KMS-11 (cell line): ENCODE data around the gene LAMA2.

Experiments used
- H2AFZ ChIP-seq: fragments of 200-600 bp; sonication (generic); 2 replicates; pipeline ENCODE4 v1.6.1; 2016; ENCODE audit warnings: antibody characterized with exemption, mixed run types, low read depth
- H3K27ac ChIP-seq: fragments of 200-600 bp; sonication (generic); 2 replicates; pipeline ENCODE4 v1.6.1; 2016; ENCODE audit warnings: mild to moderate bottlenecking, mixed run types
- H3K27me3 ChIP-seq: fragments of 200-600 bp; sonication (generic); 2 replicates; pipeline ENCODE4 v1.6.1; 2017; ENCODE audit warnings: mild to moderate bottlenecking, low read depth, mixed run types, moderate library complexity; ENCODE audit not compliant: insufficient read depth
- H3K36me3 ChIP-seq: fragments of 200-600 bp; sonication (generic); 2 replicates; pipeline ENCODE4 v1.6.1; 2017; ENCODE audit warnings: mild to moderate bottlenecking, mixed run types; ENCODE audit not compliant: insufficient read depth
- H3K4me1 ChIP-seq: fragments of 200-600 bp; sonication (generic); 2 replicates; pipeline ENCODE4 v1.6.1; 2016; ENCODE audit warnings: mild to moderate bottlenecking, low read depth, mixed run types; ENCODE audit not compliant: poor library complexity, severe bottlenecking
- H3K4me2 ChIP-seq: fragments of 200-600 bp; sonication (generic); 2 replicates; pipeline ENCODE4 v1.7.0; 2016; ENCODE audit warnings: mild to moderate bottlenecking, mixed run types
- H3K4me3 ChIP-seq: fragments of 200-600 bp; sonication (generic); IDR thresholded peaks from 2 replicates; pipeline ENCODE4 v1.6.1; 2017; ENCODE audit warnings: low read depth, low read length, mixed read lengths; ENCODE audit not compliant: insufficient read depth
- H3K79me2 ChIP-seq: fragments of 200-600 bp; sonication (generic); 2 replicates; pipeline ENCODE4 v1.6.1; 2016; ENCODE audit warnings: low read depth, mixed run types; ENCODE audit not compliant: insufficient read depth
- H3K9ac ChIP-seq: fragments of 200-600 bp; sonication (generic); 2 replicates; pipeline ENCODE4 v1.6.1; 2016; ENCODE audit warnings: mild to moderate bottlenecking, mixed run types
- H4K20me1 ChIP-seq: fragments of 200-600 bp; sonication (generic); 2 replicates; pipeline ENCODE4 v1.6.1; 2016; ENCODE audit warnings: mild to moderate bottlenecking, mixed run types; ENCODE audit not compliant: insufficient read depth
- TF ChIP-seq, protein P1 (sequence below): fragments of 200-600 bp; sonication (generic); conservative IDR thresholded peaks from 2 replicates; pipeline ENCODE4 v1.6.1; 2017; ENCODE audit warnings: low read depth, mild to moderate bottlenecking, antibody characterized with exemption, low read length, moderate library complexity, mixed read lengths

The LAMA2 gene

DNA sequence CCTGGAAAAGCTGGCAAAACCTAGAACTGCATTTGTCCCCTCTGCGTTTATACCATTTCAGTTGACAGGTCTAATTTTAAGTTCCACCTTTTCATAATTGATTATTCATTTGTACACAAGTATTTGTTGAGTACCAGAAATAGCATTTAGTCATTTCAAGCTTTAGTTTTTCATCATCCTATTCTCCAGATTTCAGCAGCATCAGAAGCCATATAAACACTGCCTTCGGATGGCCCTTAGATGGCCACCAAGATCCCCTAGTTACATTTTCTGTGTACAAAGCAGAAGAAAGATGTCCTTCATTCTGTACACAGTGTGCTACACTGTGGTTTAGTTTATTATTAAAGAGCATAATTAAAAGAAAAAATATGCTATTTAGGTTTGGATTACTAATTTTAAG lies 131.4 kb downstream of the LAMA2 start:
- Histone ChIP-seq H3K4me2 (no peak overlapping the region), H4K20me1 (no peaks in the 10 kb centered on the region), H3K9ac (no peak overlapping the region), H3K4me1 (no peaks in the 10 kb centered on the region), H3K79me2 (no peaks in the 10 kb centered on the region), H3K27ac (no peak overlapping the region), H2AFZ (no peak overlapping the region), H3K36me3 (no peaks in the 10 kb centered on the region), H3K4me3 (no peak overlapping the region), H3K27me3 (no peaks in the 10 kb centered on the region)
- TF ChIP-seq, protein P1, sequence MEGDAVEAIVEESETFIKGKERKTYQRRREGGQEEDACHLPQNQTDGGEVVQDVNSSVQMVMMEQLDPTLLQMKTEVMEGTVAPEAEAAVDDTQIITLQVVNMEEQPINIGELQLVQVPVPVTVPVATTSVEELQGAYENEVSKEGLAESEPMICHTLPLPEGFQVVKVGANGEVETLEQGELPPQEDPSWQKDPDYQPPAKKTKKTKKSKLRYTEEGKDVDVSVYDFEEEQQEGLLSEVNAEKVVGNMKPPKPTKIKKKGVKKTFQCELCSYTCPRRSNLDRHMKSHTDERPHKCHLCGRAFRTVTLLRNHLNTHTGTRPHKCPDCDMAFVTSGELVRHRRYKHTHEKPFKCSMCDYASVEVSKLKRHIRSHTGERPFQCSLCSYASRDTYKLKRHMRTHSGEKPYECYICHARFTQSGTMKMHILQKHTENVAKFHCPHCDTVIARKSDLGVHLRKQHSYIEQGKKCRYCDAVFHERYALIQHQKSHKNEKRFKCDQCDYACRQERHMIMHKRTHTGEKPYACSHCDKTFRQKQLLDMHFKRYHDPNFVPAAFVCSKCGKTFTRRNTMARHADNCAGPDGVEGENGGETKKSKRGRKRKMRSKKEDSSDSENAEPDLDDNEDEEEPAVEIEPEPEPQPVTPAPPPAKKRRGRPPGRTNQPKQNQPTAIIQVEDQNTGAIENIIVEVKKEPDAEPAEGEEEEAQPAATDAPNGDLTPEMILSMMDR = no peak

DNA sequence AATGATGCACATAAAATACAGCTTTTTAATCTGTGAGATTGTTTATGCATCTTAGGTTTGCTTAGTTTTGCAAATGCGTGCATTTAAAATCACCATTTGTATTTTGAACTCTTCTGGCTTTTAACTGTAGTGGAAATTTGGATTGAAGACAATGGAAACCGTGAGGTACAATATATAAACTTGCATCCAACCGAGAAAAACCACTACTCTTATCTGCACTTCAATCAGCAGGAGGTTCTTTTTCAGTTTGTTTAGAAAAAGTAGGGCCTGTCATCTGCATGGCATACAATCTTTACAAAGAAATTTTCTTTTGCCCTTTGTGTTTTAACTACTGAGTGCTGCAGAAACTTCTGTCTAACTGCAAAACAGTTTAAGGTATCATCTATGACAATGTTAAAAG lies 132.8 kb downstream of the LAMA2 start:
- no peaks in the 10 kb centered on the region for H3K27me3 ChIP-seq
- TF ChIP-seq, protein P1 = no peak

DNA sequence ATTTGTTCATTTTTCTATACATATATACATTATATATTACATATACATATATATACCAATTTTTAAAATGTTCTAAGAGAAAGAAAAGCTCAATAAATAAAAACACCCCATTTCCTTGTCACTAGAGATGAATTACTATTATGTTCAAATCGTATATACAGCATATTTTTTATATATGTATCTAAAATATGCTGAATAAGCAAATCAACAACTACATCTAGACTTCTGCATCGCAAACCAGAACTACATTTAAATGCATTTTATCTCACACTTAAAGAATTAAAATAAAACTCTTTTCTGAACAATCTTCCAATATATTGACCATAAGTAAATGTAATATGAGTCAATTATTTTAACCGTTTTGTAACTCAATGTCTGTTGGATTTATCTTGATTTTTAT lies 133.9 kb downstream of the LAMA2 start:
- H3K27ac ChIP-seq = no peak overlapping the region
- no peaks in the 10 kb centered on the region for H3K79me2 ChIP-seq
- H2AFZ ChIP-seq = no peak overlapping the region
- no peak overlapping the region for H3K4me3 ChIP-seq
- H3K9ac ChIP-seq = no peak overlapping the region
- H3K4me1 ChIP-seq = no peaks in the 10 kb centered on the region
- H3K27me3 ChIP-seq = no peaks in the 10 kb centered on the region
- no peaks in the 10 kb centered on the region for H3K36me3 ChIP-seq
- no peaks in the 10 kb centered on the region for H4K20me1 ChIP-seq
- H3K4me2 ChIP-seq = no peak overlapping the region
- TF ChIP-seq, protein P1 = no peak

More for the DNA sequence above, 132.8 kb downstream of the LAMA2 start:
- no peak overlapping the region for H3K9ac ChIP-seq
- no peaks in the 10 kb centered on the region for H4K20me1 ChIP-seq
- H3K36me3 ChIP-seq = no peaks in the 10 kb centered on the region
- no peak overlapping the region for H3K4me2 ChIP-seq
- H3K4me3 ChIP-seq = no peak overlapping the region
- no peaks in the 10 kb centered on the region for H3K79me2 ChIP-seq
- H3K27ac ChIP-seq = no peak overlapping the region
- no peak overlapping the region for H2AFZ ChIP-seq
- no peaks in the 10 kb centered on the region for H3K4me1 ChIP-seq

DNA sequence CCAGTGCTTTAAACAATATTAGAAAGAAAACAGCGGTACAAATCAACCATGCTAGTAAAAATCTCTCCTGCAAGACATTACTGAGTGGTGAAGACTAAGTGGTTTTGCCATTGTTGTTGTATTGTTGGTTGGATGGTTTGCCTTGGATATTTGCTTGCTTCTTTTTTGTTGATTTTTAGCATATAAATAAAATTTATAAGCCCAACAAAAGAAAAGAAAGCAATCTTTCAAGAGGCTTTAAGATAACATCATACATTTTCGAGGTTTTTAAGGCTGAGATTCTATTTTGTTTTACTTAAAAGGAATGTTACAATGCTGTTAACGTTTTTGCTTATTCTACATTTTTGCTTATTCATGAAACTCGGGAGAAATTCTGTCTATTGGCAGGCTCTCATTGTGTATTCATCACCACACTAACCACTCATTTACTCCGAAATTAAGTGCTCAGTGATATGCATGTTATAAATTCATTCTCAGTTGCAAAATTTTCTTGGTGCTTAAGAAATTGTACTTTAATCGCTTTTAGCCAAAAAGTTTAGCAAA lies 139.1 kb downstream of the LAMA2 start:
- TF ChIP-seq, protein P1 = no peak
- Histone ChIP-seq H4K20me1 (no peaks in the 10 kb centered on the region), H3K27ac (no peak overlapping the region), H3K9ac (no peak overlapping the region), H3K79me2 (no peaks in the 10 kb centered on the region), H3K27me3 (no peaks in the 10 kb centered on the region), H3K36me3 (no peaks in the 10 kb centered on the region), H3K4me3 (no peak overlapping the region), H2AFZ (no peak overlapping the region), H3K4me2 (no peak overlapping the region), H3K4me1 (no peaks in the 10 kb centered on the region)

DNA sequence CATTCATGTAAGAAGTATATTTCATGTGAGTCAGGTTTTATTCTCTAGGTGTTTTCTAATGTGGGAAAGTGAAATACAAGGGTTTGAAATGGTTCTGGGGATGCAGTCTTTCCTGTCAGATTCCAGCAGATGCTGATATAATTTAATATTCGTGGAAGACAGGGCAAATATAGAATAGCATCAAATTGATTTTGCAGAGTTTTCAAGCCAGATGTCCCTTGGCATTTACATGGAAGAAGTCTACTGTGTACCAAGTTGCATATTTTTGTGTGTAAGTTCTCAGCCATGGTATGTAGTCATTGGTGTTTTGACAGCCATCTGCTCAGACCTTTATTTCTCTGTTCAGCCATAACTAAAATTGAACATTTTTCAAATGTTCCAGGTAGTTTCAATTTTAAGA lies 143.7 kb downstream of the LAMA2 start:
- H4K20me1 ChIP-seq = no peaks in the 10 kb centered on the region
- H3K79me2 ChIP-seq = no peaks in the 10 kb centered on the region
- no peaks in the 10 kb centered on the region for H3K36me3 ChIP-seq
- H3K4me2 ChIP-seq = no peak overlapping the region
- no peak overlapping the region for H3K9ac ChIP-seq
- no peak overlapping the region for H3K27ac ChIP-seq
- no peak overlapping the region for H3K4me3 ChIP-seq
- no peaks in the 10 kb centered on the region for H3K4me1 ChIP-seq
- no peak overlapping the region for H2AFZ ChIP-seq
- H3K27me3 ChIP-seq = no peaks in the 10 kb centered on the region
- TF ChIP-seq, protein P1 = no peak
